MV-4-11 (cell line): Measurements from ENCODE around the gene CNIH4.
"Not testable (repeated sequence)": the region's sequence is repeated elsewhere in the genome, so short reads cannot be mapped to it uniquely, and the experiment has no call there.

Source experiments
- DNase-seq: peaks from one replicate; lab custom pipeline; 2025; lab: John Stamatoyannopoulos, UW

Gene CNIH4

DNA sequence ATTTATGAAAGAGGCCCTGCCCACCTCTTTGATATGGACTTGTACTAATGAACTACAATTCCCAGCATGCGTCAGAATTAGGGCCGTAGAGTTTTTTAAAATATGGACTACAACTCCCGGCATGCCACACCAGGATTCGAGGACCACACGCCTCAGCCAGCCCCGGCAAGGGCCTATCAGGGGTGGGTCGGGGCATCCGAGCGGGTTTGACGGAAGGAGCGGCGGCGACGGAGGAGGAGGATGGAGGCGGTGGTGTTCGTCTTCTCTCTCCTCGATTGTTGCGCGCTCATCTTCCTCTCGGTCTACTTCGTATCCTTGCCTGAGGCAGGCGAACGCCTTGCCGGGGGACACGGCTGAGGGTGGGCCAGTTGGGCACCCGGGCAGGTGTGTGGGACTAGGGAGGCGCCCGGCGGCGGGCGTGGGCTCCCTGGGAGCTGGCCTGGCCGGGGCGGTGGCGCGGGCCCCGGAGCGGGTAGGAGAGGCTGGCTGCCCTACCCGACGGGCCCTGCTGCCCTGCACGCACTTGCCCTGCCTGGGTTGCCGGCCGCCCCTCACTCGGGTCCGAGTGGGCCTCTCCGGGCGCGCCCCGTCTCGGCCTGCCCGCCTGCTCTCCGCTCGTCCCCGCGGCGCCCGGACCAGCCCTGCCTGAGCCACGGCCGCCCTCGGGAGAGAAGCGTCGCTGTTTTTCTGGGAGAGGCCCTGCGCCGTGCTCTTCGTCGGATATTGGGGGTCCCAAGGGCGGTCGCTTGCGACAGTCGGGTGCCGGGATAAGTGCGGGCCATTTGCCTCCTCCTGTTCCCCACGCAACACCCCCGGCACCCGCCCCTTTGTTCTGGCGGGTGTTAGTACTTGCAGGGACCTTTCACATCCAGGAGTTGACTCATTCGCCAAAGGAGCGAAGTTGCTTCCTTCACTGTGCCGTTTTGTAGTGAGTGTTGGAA, at the start of gene CNIH4:
Gene CNIH4, plus strand, starts transcription at position 195 of the 941 bp plus-strand sequence. Its CDS starts 46 bp downstream, at position 241.
- DNase-seq, result peak; percentile 92

GRCh38 chr1:224308064-224308463, 48.6 kb upstream of the CNIH4 start:
- DNase-seq, result no peak

GRCh38 chr1:224311503-224311902, 45.2 kb upstream of the CNIH4 start:
- not testable (repeated sequence) for DNase-seq

DNA sequence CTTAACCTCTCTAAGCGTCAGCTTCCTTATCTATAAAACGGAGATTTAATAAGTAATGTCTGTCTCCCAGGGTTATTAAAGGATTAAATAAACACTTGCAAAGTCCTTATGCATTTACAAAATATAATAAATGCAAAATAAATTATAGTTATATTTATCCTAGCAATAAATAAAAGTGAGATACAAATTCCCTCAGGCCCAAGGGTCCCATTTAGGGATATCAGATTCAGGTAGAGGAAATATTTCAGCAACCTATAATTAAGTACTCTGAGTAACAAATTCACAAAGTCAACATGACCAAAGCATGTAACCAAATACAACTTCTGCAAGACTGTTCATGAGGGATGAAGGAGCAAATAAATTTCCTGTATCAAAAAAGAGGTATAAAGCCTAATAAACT, 44.7 kb upstream of the CNIH4 start:
- no peak for DNase-seq

DNA sequence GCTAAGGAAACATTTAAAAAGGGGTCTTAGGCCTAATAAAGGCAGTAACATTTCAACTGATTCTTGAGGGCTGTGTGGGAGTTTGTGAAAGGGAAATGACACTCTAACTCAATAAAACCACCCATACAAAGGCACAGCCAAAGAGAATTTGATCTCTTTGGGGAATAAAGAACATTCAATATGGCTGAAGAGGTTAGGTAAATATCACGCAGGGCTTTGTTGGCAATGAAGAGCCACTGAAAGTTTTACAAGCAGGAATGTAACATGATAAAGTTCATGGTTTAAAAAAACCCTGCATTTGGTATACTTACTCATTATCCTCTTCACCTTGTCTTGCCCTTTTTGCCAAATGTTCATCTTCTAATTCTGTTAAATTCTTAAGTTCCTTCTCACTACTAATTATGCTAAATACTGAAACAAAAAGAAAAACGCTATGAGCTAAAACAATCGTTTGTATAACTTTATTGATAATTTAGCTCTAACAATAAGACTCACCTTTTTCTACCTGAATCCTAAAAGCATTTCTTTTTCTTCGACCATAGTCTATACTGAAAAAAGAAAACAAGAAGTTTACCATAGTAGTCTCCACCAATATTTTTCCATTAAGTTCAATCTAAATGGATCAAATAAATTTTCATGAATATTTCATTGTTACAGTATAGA, 39.2 kb upstream of the CNIH4 start:
- DNase-seq, result no peak

DNA sequence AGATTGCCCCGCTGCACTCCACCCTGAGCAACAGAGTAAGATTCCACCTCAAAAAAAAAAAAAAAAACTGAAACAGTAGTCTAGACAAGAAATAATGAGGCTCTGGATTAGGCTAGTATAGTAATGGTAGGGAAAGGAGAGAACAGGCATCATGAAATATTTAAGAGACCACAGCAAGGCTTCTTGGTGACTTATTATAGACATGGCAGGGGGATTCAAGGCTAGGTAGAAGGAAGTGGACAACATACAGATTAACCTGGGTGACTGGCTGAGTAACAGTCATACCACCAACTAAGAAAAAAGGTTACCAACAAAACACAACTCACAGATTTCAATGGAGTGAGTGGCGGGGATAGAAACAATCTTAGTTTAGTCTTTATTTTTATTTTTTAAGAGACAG, 35.0 kb upstream of the CNIH4 start:
- DNase-seq, result no peak

- DNase-seq, result no peak
Observed at GRCh38 chr1:224325959-224326358, 30.7 kb upstream of the CNIH4 start.

DNA sequence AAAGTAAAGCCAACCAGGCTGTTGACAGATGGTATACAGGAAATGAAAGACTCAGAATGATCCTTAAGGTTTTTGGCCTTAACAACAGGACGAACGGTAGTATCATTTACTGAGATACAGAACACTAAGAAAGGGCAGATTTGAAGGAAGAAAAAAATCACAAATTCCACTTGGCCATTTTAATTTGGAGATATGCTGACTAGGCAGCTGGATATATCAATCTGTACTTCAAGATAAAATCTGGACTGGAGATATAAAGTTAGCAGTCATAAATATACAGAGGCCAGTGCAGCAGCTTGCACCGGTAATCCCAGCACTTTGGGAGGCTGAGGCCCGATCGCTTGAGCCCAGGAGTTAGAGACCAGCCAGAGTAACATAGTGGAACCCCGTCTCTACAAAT, 28.0 kb upstream of the CNIH4 start:
- DNase-seq, result no peak

DNA sequence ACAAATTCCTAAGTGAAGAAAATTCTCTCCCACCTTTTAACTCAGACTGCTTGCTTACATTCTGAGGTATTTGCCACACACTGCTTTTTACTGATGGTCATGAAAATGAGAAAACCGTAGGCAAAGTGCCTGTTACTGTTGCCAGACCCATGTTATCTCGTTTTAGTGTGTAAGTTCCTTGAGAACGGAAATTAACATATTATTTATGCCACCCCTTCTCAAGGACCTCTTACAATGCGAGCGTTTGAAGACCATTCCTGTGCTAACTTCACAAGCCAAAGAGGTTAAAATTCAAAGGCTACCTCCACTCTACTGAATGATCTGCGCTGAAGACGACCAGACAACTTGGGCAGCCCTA, 27.2 kb upstream of the CNIH4 start:
- DNase-seq, result no peak

GRCh38 chr1:224329842-224330753, 26.6 kb upstream of the CNIH4 start, which contains the start of gene NVL:
NVL (minus strand) TSS chr1:224330172; CDS start chr1:224330127, 45 bp downstream.
- peak; percentile 82 for DNase-seq

DNA sequence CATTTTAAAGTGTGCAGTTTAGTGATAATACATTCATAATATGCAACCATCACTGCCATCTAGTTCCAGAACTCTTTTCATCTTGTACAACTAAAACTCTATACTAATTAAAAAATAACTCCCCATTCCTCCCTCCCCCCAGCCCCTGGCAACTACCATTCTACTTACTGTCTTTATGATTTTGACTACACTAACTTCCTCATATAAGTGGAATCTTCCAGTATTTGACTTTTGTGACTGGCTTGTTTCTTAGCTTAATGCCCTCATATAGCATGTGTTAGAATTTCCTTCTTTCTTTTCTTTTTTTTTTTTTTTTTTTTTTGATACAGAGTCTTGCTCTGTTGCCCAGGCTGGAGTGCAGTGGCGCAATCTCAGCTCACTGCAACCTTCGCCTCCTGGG, 25.4 kb upstream of the CNIH4 start:
- DNase-seq, result peak; percentile 29

DNA sequence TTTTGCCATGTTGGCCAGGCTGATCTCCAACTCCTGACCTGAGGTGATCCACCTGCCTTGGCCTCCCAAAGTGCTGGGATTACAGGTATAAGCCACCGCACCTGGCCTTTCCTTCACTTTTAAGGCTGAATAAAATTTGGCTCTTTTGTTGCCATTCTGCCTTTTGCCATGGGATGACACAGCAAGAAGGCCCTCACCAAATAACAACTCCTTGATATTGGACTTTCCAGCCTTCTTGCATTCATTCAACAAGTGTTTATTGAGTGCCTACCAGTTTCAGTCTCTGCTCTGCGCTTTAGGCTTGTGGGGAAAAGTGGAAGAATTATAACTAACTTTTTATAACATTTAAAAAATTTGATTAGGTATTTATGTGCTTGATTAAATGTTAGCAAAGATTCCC, 24.9 kb upstream of the CNIH4 start:
- no peak for DNase-seq

DNA sequence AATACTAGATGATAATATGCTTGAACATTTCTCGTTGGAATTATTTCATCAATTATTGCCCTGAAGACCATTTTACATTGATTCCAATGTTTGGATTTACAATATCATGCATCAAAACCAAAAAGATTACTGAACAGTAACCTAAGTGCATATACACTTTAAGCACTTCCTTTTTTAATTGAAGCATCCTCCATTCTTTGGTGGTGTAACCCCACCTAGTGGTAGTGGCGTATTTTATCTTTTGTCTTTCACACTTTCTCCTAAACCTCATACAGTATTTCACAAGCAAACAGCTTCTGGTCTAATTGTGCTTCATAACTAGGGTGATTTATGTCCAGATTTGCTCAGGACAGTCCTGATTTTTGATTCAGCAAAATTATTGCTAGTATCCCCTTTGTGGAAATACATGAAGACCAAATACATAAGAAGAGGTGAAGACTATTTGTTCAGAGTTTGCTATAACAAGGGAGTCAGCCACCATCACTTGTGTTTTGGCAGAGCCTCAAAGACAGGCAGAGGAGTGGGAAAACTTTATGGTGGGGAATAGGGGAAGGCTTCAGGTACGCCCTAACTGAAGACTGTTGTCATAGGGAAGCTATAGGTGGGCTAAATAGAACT, 23.3 kb upstream of the CNIH4 start:
- DNase-seq, result peak; percentile 88

- DNase-seq, result peak; percentile 89
Observed at GRCh38 chr1:224333939-224334786, 22.5 kb upstream of the CNIH4 start.

GRCh38 chr1:224338150-224338838, 18.4 kb upstream of the CNIH4 start:
- peak; percentile 93 for DNase-seq

DNA sequence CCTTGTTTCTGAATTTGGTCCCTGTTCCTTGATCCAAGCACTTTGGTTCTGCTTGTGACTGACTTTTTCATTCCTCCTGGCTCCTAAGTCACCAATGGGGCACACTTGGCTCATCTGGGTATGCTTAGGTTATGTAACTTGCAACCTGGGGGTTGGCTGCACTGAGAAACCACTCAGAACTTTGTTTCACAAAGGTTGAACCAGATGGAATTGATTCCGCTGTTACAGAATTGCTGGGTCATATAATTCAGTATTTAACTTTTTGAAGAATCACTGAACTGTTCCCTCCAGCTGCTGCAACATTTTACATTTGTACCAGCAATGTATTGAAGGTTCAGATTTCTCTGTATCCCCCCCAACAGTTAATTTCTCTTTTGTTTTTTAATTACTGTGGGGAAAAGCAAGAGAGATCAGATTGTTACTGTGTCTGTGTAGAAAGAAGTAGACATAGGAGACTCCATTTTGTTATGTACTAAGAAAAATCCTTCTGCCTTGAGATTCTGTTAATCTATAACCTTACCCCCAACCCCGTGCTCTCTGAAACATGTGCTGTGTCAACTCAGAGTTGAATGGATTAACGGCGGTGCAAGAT, 17.1 kb upstream of the CNIH4 start:
- DNase-seq, result no peak

DNA sequence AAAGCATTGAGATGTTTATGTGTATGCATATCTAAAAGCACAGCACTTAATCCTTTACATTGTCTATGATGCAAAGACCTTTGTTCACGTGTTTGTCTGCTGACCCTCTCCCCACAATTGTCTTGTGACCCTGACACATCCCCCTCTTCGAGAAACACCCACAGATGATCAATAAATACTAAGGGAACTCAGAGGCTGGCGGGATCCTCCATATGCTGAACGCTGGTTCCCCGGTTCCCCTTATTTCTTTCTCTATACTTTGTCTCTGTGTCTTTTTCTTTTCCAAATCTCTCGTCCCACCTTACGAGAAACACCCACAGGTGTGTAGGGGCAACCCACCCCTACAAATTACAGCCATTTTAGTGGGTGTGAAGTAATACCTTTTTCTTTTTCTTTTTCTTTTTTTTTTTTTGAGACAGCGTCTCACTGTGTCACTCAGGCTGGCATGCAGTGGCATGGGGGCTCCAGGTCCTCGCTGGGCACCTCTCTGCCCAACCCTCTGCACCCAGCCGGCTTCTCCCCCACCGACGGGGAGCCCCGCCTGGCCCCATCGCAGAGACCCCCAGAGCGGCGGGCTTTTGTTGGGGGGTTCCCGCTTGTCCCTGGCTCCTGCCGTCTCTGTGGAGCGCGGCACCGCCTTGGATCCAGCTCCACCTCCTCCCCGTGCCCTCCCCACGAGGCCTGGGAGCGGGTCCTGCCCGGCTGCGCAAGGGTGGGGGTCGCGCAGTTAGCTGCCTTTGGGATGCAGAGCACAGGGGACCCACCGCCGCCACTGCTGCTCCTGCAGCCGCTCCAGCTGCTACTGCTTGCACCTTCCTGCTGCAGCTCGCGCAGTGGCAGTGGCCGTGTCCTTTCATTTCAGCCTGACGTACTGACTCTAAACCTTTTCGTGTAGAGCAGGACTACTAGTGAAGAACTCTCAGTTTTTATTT, 16.0 kb upstream of the CNIH4 start:
- not testable (repeated sequence) for DNase-seq

- no peak for DNase-seq
Observed at GRCh38 chr1:224343679-224344078, 13.0 kb upstream of the CNIH4 start.

GRCh38 chr1:224348137-224348536, 8.5 kb upstream of the CNIH4 start:
- no peak for DNase-seq
